OCI-LY3 (cell line): ENCODE results near the gene PHLDA2.

Experiments used
- H2AFZ ChIP-seq: fragments of 200-600, 300-600 bp; shearing (Covaris generic); 2 replicates; pipeline ENCODE4 v1.6.0; 2014; ENCODE audit warnings: antibody characterized with exemption, low read depth, low read length
- H3K27ac ChIP-seq: fragments of 200-600, 300-600 bp; sonication (generic); 2 replicates; pipeline ENCODE4 v1.5.1; 2014; ENCODE audit warnings: mild to moderate bottlenecking, low read length, moderate library complexity, mixed read lengths
- H3K27me3 ChIP-seq: fragments of 200-600, 300-600 bp; sonication (generic); 2 replicates; pipeline ENCODE4 v1.6.1; 2014; ENCODE audit warnings: low read depth, low read length, mixed read lengths
- H3K36me3 ChIP-seq: fragments of 200-600, 300-600 bp; sonication (generic); replicated peaks from 2 replicates; pipeline ENCODE3; 2014; ENCODE audit warnings: low read depth, low read length, mixed read lengths
- H3K4me1 ChIP-seq: fragments of 300-600, 200-600 bp; sonication (generic); 2 replicates; pipeline ENCODE4 v1.6.1; 2014; ENCODE audit warnings: low read length, mixed read lengths
- H3K4me2 ChIP-seq: fragments of 200-600, 300-600 bp; sonication (generic); 2 replicates; pipeline ENCODE4 v1.6.1; 2014; ENCODE audit warnings: low read length, mixed read lengths
- H3K4me3 ChIP-seq: fragments of 300-600, 200-600 bp; sonication (generic); 2 replicates; pipeline ENCODE4 v1.5.1; 2014; ENCODE audit warnings: antibody characterized with exemption, mild to moderate bottlenecking, low read length, moderate library complexity
- H3K79me2 ChIP-seq: fragments of 300-600, 200-600 bp; shearing (Covaris generic); 2 replicates; pipeline ENCODE4 v1.6.1; 2014; ENCODE audit warnings: mild to moderate bottlenecking, low read length, mixed read lengths
- H3K9ac ChIP-seq: fragments of 300-600, 200-600 bp; shearing (Covaris generic); 2 replicates; pipeline ENCODE4 v1.6.0; 2014; ENCODE audit warnings: mild to moderate bottlenecking, low read length, moderate library complexity
- H3K9me3 ChIP-seq: fragments of 200-600, 300-600 bp; shearing (Covaris generic); 2 replicates; pipeline ENCODE4 v1.6.1; 2014; ENCODE audit warnings: low read length, mixed read lengths; ENCODE audit not compliant: insufficient read depth
- H4K20me1 ChIP-seq: fragments of 200-600, 300-600 bp; sonication (generic); 2 replicates; pipeline ENCODE4 v1.6.1; 2016; ENCODE audit warnings: low read length, mixed read lengths; ENCODE audit not compliant: insufficient read depth
- EZH2phosphoT487 ChIP-seq: fragments of 200-600 bp; shearing (Covaris generic); IDR thresholded peaks from 2 replicates; pipeline ENCODE4 v1.6.1; 2018; ENCODE audit warnings: antibody characterized with exemption, mixed run types, low read depth
- TF ChIP-seq, protein P1 (sequence below): fragments of 200-600, 300-600 bp; sonication (generic); IDR thresholded peaks from 2 replicates; pipeline ENCODE4 v1.5.1; 2014; ENCODE audit warnings: antibody characterized with exemption, low read length, low read depth

The PHLDA2 gene

DNA sequence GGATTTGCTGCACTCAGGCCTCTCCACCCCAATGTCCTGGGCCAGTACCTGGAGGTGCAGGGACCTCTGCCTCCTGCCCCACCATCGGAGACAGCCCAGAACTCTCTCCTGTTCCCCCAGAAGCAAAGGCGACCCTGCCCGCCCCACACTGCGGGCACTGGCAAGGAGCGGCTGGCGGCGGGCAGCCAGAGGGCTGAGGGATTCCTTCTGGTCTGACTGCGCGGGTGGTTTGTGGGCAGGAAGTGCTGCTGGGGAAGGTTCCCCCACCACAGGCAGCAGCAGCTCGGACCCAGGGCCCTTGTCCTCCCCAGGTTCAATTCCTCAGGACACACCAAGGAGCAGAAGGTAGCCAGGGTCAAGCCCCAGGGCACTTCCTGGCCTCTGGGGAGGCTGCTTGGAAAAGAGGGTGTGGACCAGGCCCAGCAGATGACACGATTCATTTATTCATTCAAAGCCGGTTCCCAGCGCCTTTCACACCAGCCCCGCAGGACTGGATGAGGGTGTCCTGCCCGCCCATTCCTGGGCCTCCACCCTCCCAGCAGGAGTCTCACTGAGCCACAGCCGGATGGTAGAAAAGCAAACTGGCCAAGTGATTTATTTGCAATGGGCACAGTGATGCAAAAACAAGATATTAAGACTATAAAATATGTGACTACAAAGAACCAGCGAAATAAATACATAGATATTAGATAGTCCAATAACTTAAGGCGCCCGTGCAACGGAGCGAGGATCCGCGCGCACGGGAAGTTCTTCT, 1.2 kb downstream of the PHLDA2 start:
- Histone ChIP-seq H3K36me3 (no peaks in the 10 kb centered on the region), H2AFZ (no peak overlapping the region), H3K4me1 (peaks cover 4% of the 10 kb centered on the region; the same call in 1 of the 2 replicates), H3K9me3 (no peaks in the 10 kb centered on the region), H4K20me1 (no peaks in the 10 kb centered on the region), H3K79me2 (no peaks in the 10 kb centered on the region), H3K9ac (no peak overlapping the region), H3K4me2 (no peak overlapping the region), H3K4me3 (no peak overlapping the region), H3K27me3 (no peaks in the 10 kb centered on the region), H3K27ac (no peak overlapping the region)
- TF ChIP-seq, protein P1, sequence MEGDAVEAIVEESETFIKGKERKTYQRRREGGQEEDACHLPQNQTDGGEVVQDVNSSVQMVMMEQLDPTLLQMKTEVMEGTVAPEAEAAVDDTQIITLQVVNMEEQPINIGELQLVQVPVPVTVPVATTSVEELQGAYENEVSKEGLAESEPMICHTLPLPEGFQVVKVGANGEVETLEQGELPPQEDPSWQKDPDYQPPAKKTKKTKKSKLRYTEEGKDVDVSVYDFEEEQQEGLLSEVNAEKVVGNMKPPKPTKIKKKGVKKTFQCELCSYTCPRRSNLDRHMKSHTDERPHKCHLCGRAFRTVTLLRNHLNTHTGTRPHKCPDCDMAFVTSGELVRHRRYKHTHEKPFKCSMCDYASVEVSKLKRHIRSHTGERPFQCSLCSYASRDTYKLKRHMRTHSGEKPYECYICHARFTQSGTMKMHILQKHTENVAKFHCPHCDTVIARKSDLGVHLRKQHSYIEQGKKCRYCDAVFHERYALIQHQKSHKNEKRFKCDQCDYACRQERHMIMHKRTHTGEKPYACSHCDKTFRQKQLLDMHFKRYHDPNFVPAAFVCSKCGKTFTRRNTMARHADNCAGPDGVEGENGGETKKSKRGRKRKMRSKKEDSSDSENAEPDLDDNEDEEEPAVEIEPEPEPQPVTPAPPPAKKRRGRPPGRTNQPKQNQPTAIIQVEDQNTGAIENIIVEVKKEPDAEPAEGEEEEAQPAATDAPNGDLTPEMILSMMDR, result no peak
- no peak for TF ChIP-seq EZH2phosphoT487

DNA sequence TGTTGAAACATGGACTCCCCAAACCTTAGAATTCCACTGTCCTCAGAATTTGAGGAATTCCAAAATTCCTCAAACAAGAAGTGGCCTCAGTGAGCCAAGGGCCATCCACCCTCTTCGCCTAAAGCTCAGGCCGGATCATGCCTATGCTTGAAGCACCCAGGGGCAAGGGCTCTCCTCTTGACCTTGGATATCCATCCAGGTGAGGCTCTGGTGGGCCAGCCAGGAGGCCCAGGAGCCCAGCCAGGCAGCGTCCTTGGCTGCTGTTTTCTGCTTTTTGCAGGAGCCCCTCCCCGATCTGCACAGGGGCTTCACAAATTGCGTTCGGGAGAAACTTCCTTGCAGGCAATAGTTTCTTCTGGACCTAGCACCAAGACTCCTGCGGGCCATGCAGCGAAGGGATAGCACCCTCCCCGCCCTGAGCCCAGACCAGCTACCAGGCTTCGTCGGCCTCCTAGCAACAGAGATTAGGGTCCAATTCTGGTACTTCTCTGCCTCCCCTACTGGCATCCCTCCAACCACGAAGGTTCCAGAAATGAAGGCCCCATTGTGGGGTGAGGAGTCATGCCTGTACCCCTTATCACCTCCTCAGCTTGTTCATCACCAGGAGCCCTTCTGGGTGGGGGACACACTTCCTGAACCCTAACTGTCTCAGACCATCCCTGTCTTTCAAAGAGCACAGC, 2.0 kb downstream of the PHLDA2 start:
- no peaks in the 10 kb centered on the region for H3K9me3 ChIP-seq
- H3K9ac ChIP-seq, result no peak overlapping the region
- no peak overlapping the region for H3K4me2 ChIP-seq
- H3K79me2 ChIP-seq, result no peaks in the 10 kb centered on the region
- H3K4me3 ChIP-seq, result no peak overlapping the region
- no peaks in the 10 kb centered on the region for H4K20me1 ChIP-seq
- no peaks in the 10 kb centered on the region for H3K36me3 ChIP-seq
- no peak for TF ChIP-seq EZH2phosphoT487
- TF ChIP-seq, protein P1, result no peak
- H3K27ac ChIP-seq, result no peak overlapping the region
- H3K4me1 ChIP-seq, result peaks cover 4% of the 10 kb centered on the region; the same call in 1 of the 2 replicates
- no peaks in the 10 kb centered on the region for H3K27me3 ChIP-seq
- no peak overlapping the region for H2AFZ ChIP-seq

DNA sequence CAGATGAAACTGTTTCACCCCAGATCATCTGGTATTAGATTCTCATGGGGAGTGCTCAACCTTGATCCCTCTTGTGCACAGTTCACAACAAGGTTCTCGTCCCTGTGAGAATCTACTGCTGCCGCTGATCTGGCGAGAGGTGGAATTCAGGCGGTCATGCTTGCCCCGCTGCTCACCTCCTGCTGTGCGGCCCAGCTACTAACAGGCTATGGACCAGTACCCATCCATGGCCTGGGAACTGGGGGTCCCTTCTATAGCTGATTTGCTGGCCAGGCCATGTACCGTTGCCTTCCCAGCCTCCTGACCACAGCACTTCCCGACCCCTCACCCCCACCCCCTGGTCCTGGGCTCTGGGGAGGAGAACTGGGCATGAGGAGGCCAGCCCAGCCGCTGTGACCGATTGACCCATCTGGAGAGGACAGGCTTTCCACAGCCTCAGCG, 2.6 kb downstream of the PHLDA2 start:
- H3K4me2 ChIP-seq, result no peak overlapping the region

More for the DNA sequence above, 2.6 kb downstream of the PHLDA2 start:
- no peaks in the 10 kb centered on the region for H3K27me3 ChIP-seq
- no peak overlapping the region for H2AFZ ChIP-seq
- no peak overlapping the region for H3K9ac ChIP-seq
- H3K4me1 ChIP-seq, result peaks cover 4% of the 10 kb centered on the region; the same call in 1 of the 2 replicates
- H3K27ac ChIP-seq, result no peak overlapping the region
- H3K79me2 ChIP-seq, result no peaks in the 10 kb centered on the region
- TF ChIP-seq, protein P1, result no peak
- no peak for TF ChIP-seq EZH2phosphoT487
- H3K9me3 ChIP-seq, result no peaks in the 10 kb centered on the region
- H3K4me3 ChIP-seq, result no peak overlapping the region
- no peaks in the 10 kb centered on the region for H4K20me1 ChIP-seq
- no peaks in the 10 kb centered on the region for H3K36me3 ChIP-seq
